Subcutaneous abdominal adipose tissue (tissue), 5 donors: ENCODE data around the gene RANBP9.

Source experiments
- H3K27ac ChIP-seq: one replicate; pipeline ENCODE4 v1.7.0; 2013; ENCODE audit warnings: low read depth, mild to moderate bottlenecking, inconsistent platforms, low read length, moderate library complexity
- H3K27me3 ChIP-seq, 5 donors: one replicate each; pipeline ENCODE4 v1.7.0; 2013; ENCODE audit warnings: low read length in 5 of 5, inconsistent platforms in 1 of 5; ENCODE audit not compliant: control insufficient read depth in 5 of 5, insufficient read depth in 4 of 5
- H3K36me3 ChIP-seq, 5 donors: one replicate each; pipeline ENCODE4 v1.7.0; 2013; ENCODE audit warnings: low read length in 5 of 5; ENCODE audit not compliant: control insufficient read depth in 5 of 5, insufficient read depth in 5 of 5
- H3K4me1 ChIP-seq, 5 donors: one replicate each; pipeline ENCODE4 v1.7.0; 2013; ENCODE audit warnings: low read length in 5 of 5, mild to moderate bottlenecking in 3 of 5, moderate library complexity in 1 of 5; ENCODE audit not compliant: control insufficient read depth in 5 of 5, insufficient read depth in 5 of 5
- H3K4me3 ChIP-seq, 5 donors: one replicate each; pipeline ENCODE4 v1.7.0; 2013; ENCODE audit warnings: low read length in 5 of 5, low read depth in 1 of 5
- H3K9ac ChIP-seq, 5 donors: one replicate each; pipeline ENCODE4 v1.7.0; 2013; ENCODE audit warnings: low read length in 5 of 5, mild to moderate bottlenecking in 4 of 5, moderate library complexity in 3 of 5
- H3K9me3 ChIP-seq, 5 donors: one replicate each; pipeline ENCODE4 v1.7.0; 2013; ENCODE audit warnings: low read length in 5 of 5; ENCODE audit not compliant: control insufficient read depth in 5 of 5
- donor health status: healthy.
- donor health status: healthy.
- donor health status: healthy.
- donor health status: healthy.
- donor health status: healthy.

RANBP9 gene

GRCh38 chr6:13672904-13673303 is 38.7 kb downstream of the RANBP9 start:
- H3K27me3 ChIP-seq, result no peaks in the 10 kb centered on the region
- H3K9ac ChIP-seq, result no peak overlapping the region
- H3K4me3 ChIP-seq, result no peak overlapping the region
- H3K27ac ChIP-seq, result no peak overlapping the region
- H3K36me3 ChIP-seq, result no peaks in the 10 kb centered on the region
- H3K9me3 ChIP-seq, result peaks cover 0 to 8% (median 6%) of the 10 kb centered on the region in 5 donors
- H3K4me1 ChIP-seq, result peaks cover 0 to 14% (median 0%) of the 10 kb centered on the region in 5 donors

GRCh38 chr6:13671548-13672127 is 40.0 kb downstream of the RANBP9 start:
- Histone ChIP-seq H3K9ac (no peak overlapping the region), H3K27ac (no peak overlapping the region), H3K27me3 (no peaks in the 10 kb centered on the region), H3K9me3 (peaks cover 0 to 3% (median under 1%) of the 10 kb centered on the region in 5 donors), H3K4me3 (no peak overlapping the region), H3K4me1 (peaks cover 0 to 14% (median 0%) of the 10 kb centered on the region in 5 donors), H3K36me3 (no peaks in the 10 kb centered on the region)

GRCh38 chr6:13669476-13669875 is 42.2 kb downstream of the RANBP9 start:
- no peak overlapping the region for H3K27ac ChIP-seq
- H3K4me1 ChIP-seq, result peaks cover 0 to 14% (median 0%) of the 10 kb centered on the region in 5 donors
- no peaks in the 10 kb centered on the region for H3K9me3 ChIP-seq
- no peaks in the 10 kb centered on the region for H3K27me3 ChIP-seq
- H3K36me3 ChIP-seq, result no peaks in the 10 kb centered on the region
- H3K4me3 ChIP-seq, result no peak overlapping the region
- no peak overlapping the region for H3K9ac ChIP-seq

GRCh38 chr6:13668291-13668928 is 43.2 kb downstream of the RANBP9 start:
- Histone ChIP-seq H3K9me3 (no peaks in the 10 kb centered on the region), H3K36me3 (no peaks in the 10 kb centered on the region), H3K4me1 (peaks cover 0 to 23% (median 0%) of the 10 kb centered on the region in 5 donors), H3K4me3 (no peak overlapping the region), H3K27ac (no peak overlapping the region), H3K9ac (no peak overlapping the region), H3K27me3 (no peaks in the 10 kb centered on the region)

- Histone ChIP-seq H3K4me3 (no peak overlapping the region), H3K27me3 (no peaks in the 10 kb centered on the region), H3K36me3 (no peaks in the 10 kb centered on the region), H3K9ac (no peak overlapping the region), H3K9me3 (no peaks in the 10 kb centered on the region), H3K4me1 (peaks cover 0 to 28% (median 4%) of the 10 kb centered on the region in 5 donors), H3K27ac (no peak overlapping the region)
Measured at GRCh38 chr6:13667655-13668054, 44.0 kb downstream of the RANBP9 start.

GRCh38 chr6:13666194-13667105 is 45.2 kb downstream of the RANBP9 start:
- Histone ChIP-seq H3K4me1 (peaks cover 0 to 18% (median 4%) of the 10 kb centered on the region in 5 donors), H3K27ac (no peak overlapping the region), H3K36me3 (no peaks in the 10 kb centered on the region), H3K9me3 (no peaks in the 10 kb centered on the region), H3K27me3 (no peaks in the 10 kb centered on the region), H3K4me3 (no peak overlapping the region), H3K9ac (no peak overlapping the region)

GRCh38 chr6:13664703-13665352 is 46.8 kb downstream of the RANBP9 start:
- Histone ChIP-seq H3K4me3 (no peak overlapping the region), H3K4me1 (peaks cover 0 to 33% (median 13%) of the 10 kb centered on the region in 5 donors), H3K27ac (no peak overlapping the region), H3K36me3 (no peaks in the 10 kb centered on the region), H3K27me3 (no peaks in the 10 kb centered on the region), H3K9me3 (no peaks in the 10 kb centered on the region), H3K9ac (no peak overlapping the region)

GRCh38 chr6:13663986-13664385 is 47.6 kb downstream of the RANBP9 start:
- peaks cover 0 to 37% (median 16%) of the 10 kb centered on the region in 5 donors for H3K4me1 ChIP-seq
- no peak overlapping the region for H3K27ac ChIP-seq
- H3K9me3 ChIP-seq, result no peaks in the 10 kb centered on the region
- H3K27me3 ChIP-seq, result no peaks in the 10 kb centered on the region
- no peak overlapping the region for H3K9ac ChIP-seq
- H3K4me3 ChIP-seq, result no peak overlapping the region
- H3K36me3 ChIP-seq, result no peaks in the 10 kb centered on the region

GRCh38 chr6:13662651-13663334 is 48.8 kb downstream of the RANBP9 start:
- H3K9ac ChIP-seq, result no peak overlapping the region

More at GRCh38 chr6:13662651-13663334, 48.8 kb downstream of the RANBP9 start:
- no peak overlapping the region for H3K4me3 ChIP-seq
- H3K27me3 ChIP-seq, result no peaks in the 10 kb centered on the region
- peaks cover 0 to 34% (median 16%) of the 10 kb centered on the region in 5 donors for H3K4me1 ChIP-seq
- H3K9me3 ChIP-seq, result no peaks in the 10 kb centered on the region
- H3K36me3 ChIP-seq, result no peaks in the 10 kb centered on the region
- H3K27ac ChIP-seq, result no peak overlapping the region
